ENCODE results near the gene PLA2G3.

The PLA2G3 gene

GRCh38 chr22:31088233-31088986, 51.9 kb downstream of the PLA2G3 start:
- no peak overlapping the region for H3K4me3 ChIP-seq (ENCODE audit: control insufficient read depth, low read depth, low read length)
- no peak for TF ChIP-seq CTCF (conservative IDR thresholded peaks at IDR 0.05; ENCODE audit: control insufficient read depth, insufficient read depth, low read depth, low read length)
- no peak for DNase-seq (ENCODE audit: low read depth)

DNA sequence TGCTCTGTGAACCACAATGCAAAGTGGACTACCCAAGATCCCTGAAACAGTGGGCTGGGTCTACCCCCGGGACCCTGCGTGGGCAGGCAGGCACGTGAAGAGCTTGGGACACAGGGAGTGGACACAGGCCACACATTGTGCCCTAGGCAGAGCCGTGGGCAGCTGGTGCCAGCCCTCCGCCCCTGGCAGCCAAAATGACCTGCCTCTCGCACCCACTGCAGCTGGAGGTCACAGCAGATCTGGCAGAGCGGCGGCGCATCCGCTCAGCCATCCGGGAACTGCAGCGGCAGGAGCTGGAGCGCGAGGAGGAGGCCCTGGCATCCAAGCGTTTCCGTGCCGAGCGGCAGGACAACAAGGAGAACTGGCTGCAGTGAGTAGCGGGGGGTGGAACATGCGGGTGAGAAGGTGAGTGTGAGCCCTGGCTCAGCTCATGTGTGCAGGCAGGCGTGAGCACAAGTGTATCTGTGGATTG, 52.5 kb downstream of the PLA2G3 start:
- H3K4me3 ChIP-seq (ENCODE audit: control insufficient read depth, low read depth, low read length) = no peak overlapping the region
- no peak for DNase-seq (ENCODE audit: low read depth)
- TF ChIP-seq CTCF (conservative IDR thresholded peaks at IDR 0.05; ENCODE audit: control insufficient read depth, insufficient read depth, low read depth, low read length) = no peak

GRCh38 chr22:31086703-31087330, 53.5 kb downstream of the PLA2G3 start:
- no peak for TF ChIP-seq CTCF (conservative IDR thresholded peaks at IDR 0.05; ENCODE audit: control insufficient read depth, insufficient read depth, low read depth, low read length)
- no peak for DNase-seq (ENCODE audit: low read depth)
- no peak overlapping the region for H3K4me3 ChIP-seq (ENCODE audit: control insufficient read depth, low read depth, low read length)

- no peak overlapping the region for H3K4me3 ChIP-seq (ENCODE audit: control insufficient read depth, low read depth, low read length)
- TF ChIP-seq CTCF (conservative IDR thresholded peaks at IDR 0.05; ENCODE audit: control insufficient read depth, insufficient read depth, low read depth, low read length) = no peak
- no peak for DNase-seq (ENCODE audit: low read depth)
Measured at GRCh38 chr22:31085928-31086327, 54.4 kb downstream of the PLA2G3 start.

GRCh38 chr22:31085493-31085824, 54.8 kb downstream of the PLA2G3 start:
- no peak for TF ChIP-seq CTCF (conservative IDR thresholded peaks at IDR 0.05; ENCODE audit: control insufficient read depth, insufficient read depth, low read depth, low read length)
- H3K4me3 ChIP-seq (ENCODE audit: control insufficient read depth, low read depth, low read length) = peak overlapping the region; percentile 92
- no peak for DNase-seq (ENCODE audit: low read depth)

DNA sequence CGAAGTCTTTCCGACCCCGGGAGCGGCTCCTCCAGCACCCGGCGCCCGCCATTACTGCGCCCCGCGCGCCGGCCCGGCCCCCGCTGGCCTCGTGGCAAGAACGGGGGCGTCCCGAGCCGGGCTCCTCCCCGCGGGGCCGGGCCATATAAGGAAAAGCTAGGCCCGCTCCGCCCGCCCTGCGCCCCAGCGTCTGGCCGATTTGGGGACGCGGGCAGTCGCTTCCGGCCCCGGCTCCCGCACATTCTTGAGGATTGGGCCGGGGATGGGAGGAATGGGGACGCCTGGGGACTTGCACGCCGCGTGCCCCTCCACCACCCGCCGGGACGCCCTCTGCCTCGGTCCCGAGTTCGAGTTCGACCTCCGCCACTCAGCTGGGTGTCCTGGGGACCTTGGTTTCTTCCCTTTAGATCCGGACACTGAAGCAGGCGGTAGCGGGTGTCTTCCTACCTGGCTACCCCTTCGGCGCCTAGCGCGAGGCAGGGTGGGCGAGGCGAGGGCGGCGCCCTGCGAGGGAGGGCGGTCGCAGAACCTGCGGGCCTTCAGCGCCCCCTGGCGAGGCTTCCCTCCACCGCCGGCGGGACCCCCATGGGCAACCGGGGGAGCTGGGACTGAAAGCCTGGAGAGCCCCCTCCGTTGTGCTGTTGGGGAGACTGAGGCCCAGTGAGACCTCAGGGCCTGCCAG, 55.4 kb downstream of the PLA2G3 start:
- peak overlapping the region; percentile 92 for H3K4me3 ChIP-seq (ENCODE audit: control insufficient read depth, low read depth, low read length)
- TF ChIP-seq CTCF (conservative IDR thresholded peaks at IDR 0.05; ENCODE audit: control insufficient read depth, insufficient read depth, low read depth, low read length) = peak; percentile 56
- peak; percentile 66 for DNase-seq (ENCODE audit: low read depth)
